IMR-90 (cell line): ENCODE measurements around the gene GAS7.

Experiments
- CHD1 ChIP-seq: IDR thresholded peaks from 2 replicates; pipeline ENCODE4 v1.6.1; 2012; ENCODE audit warnings: low read depth, low read length, improper control_type of control experiment
- SMC3 ChIP-seq: fragments of 150-350 bp; IDR thresholded peaks from 2 replicates; pipeline ENCODE4 v1.6.1; 2016; ENCODE audit warnings: low read depth, mild to moderate bottlenecking, antibody characterized with exemption, low read length, moderate library complexity

DNA sequence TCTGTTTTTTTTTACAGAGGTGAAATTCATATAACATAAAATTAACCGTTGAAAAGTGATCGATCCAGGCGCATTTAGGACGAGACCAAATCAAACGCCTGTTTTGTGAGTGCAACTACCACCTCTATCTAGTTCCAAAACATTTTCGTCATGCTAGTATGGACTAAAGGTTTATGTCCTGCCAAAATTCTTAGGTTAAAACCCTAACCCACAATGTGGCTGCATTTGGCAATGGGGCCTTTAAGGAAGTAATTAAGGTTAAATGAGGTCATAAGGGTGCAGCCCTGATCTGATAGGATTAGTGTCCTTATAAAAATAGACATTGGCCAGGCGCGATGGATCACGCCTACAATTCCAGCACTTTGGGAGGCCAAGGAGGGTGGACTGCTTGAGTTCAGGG is 260.5 kb downstream of the GAS7 start:
- TF ChIP-seq SMC3 (no peak), CHD1 (no peak)
